GM21576 (cell line): ENCODE measurements around the gene ZNF536.
"Not testable (repeated sequence)": the region's sequence is repeated elsewhere in the genome, so short reads cannot be mapped to it uniquely, and the experiment has no call there.

ENCODE experiments used
- ATAC-seq: cut with Tn5 transposase; IDR thresholded peaks from one replicate; pipeline ENCODE4 v1.9.1; 2021; ENCODE audit warnings: mild to moderate bottlenecking, moderate library complexity; ENCODE audit not compliant: unreplicated experiment

The ZNF536 gene

GRCh38 chr19:30340771-30341561, 31.2 kb upstream of the ZNF536 start:
- ATAC-seq, result no peak

GRCh38 chr19:30341611-30342201, 30.5 kb upstream of the ZNF536 start:
- no peak for ATAC-seq

DNA sequence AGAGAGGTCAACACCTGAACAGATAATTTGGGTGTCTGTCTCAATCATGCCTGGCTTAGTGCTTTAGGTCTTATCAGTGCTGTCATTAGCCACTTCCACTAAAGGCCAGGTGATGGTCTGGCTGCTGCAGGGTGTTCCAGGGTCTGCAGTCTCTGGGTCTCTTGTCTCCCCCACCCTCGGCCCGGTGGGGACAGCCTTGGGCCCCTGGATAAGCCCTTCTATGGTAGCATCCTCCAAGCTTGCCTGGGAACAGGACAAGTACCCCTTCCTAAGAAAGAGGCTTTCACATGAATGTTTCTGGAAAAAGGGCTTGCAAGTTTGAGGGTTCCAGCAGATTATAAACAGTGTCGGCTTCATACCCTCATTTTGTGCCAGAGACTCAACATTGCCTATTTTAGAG, 29.3 kb upstream of the ZNF536 start:
- no peak for ATAC-seq

DNA sequence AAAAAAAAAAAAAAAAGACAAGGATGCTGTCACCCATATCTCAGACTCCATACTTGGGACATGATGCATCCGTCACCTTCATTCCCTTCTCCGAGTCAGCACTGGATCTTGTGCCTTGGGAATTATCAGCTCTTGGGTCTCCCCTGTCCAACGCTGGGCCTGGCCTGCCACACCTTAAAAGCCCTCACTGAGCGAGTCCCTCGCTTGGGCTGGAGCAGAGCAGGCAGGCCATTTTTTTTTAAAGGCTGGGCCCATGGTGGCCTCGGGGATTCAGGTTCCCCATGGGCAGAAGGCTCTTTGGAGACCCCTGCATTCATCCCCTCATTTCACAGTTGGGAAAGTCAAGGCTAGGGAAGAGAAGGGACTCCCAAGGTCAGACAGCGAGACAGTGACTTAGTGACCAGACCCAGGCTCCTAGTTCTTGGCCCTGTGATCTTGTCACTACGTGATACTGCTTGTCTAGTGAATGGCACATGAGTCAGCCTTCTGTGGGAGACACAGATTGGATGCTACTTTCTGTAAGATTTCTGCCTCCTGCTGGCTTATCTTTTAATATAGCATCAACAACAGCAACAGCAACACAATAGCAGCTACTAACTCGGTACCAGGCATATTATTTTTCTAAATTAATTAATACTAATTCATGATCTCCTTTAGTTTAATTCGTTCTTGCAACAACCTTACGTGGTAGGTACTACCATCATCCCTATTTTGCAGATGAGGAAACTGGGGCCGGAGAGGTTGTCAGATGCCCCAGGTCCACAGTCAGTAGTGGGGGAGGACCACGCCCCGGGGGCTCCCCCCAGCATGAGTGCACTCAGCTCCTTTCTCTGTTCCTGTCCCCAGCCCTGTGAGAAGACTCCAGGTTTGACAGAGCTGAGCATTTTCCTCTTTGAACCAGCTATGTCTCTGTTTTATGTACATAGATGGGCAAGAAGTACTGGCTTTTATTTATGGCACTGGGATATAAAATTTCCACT, 27.4 kb upstream of the ZNF536 start:
- ATAC-seq, result no peak

DNA sequence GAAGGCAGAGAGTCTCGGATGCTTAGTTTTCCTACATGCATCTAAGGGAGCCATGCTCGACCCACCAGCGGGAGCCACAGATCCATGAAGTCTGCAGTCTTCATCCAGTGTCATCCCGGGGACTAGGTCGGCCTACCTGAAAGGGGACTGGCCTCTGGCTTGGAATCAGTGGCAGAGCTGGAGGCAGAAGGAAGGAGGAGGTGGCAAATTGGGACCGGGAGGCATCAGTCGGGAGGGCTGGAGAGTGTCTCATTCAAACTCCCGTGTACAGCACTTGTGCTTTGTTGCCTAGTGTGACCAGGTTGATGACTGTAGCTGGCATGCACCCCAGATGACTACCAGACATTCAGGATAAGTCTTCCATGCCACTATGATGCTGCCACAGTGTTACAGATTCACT, 26.5 kb upstream of the ZNF536 start:
- ATAC-seq, result no peak

DNA sequence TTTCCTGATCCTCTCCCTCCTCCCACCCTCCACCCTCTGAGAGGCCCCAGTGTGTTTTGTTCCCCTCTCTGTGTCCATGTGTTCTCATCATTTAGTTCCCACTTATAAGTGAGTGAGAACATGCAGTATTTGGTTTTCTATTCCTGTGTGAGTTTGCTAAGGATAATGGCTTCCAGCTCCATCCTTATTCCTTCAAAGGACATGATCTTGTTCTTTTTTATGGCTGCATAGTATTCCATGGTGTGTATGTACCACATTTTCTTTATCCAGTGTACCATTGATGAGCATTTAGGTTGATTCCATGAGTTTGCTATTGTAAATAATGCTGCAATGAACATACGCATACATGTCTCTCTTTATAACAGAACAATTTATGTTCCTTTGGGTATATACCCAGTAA, 25.7 kb upstream of the ZNF536 start:
- ATAC-seq, result not testable (repeated sequence)

DNA sequence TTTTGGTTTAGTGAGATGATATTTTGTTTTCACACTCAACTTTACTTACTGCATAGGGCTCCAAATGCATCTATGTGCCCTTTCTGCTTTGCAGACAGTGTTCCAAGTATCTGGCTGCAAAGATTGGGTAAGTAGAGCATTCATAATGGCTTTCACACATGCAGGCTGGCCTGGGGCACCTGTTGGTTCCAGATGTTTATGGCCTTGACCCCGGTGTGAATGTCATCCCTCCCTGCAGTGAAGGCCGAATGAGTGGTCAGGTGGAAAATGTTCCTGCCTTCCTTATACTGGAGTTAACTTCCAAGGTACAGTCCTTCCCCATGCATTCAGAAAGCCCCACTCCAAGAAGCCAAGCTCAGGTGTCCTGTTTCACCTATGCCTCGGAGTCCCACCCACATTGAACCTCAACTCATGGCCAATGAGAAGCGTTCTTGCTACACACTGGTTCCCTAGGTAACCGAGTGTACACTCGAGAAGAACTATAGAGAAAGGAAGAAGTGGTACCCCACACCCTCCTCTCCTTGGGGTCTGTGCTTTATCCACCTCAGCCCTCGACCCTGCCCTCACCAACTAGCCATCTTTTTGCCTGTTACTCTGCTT, 23.0 kb upstream of the ZNF536 start:
- ATAC-seq, result no peak

- ATAC-seq, result no peak
Measured at GRCh38 chr19:30350692-30351663, 21.2 kb upstream of the ZNF536 start.

- ATAC-seq, result no peak
Measured at GRCh38 chr19:30351774-30352173, 20.4 kb upstream of the ZNF536 start.

GRCh38 chr19:30353394-30353945, 18.7 kb upstream of the ZNF536 start:
- ATAC-seq, result no peak

GRCh38 chr19:30355586-30355985, 16.6 kb upstream of the ZNF536 start:
- no peak for ATAC-seq

- no peak for ATAC-seq
Measured at GRCh38 chr19:30356951-30357579, 15.1 kb upstream of the ZNF536 start.

GRCh38 chr19:30357580-30357954, 14.6 kb upstream of the ZNF536 start:
- ATAC-seq, result no peak

GRCh38 chr19:30358319-30358718, 13.9 kb upstream of the ZNF536 start:
- no peak for ATAC-seq

- no peak for ATAC-seq
Measured at GRCh38 chr19:30358821-30359580, 13.2 kb upstream of the ZNF536 start.

GRCh38 chr19:30359936-30360335, 12.2 kb upstream of the ZNF536 start:
- ATAC-seq, result no peak

DNA sequence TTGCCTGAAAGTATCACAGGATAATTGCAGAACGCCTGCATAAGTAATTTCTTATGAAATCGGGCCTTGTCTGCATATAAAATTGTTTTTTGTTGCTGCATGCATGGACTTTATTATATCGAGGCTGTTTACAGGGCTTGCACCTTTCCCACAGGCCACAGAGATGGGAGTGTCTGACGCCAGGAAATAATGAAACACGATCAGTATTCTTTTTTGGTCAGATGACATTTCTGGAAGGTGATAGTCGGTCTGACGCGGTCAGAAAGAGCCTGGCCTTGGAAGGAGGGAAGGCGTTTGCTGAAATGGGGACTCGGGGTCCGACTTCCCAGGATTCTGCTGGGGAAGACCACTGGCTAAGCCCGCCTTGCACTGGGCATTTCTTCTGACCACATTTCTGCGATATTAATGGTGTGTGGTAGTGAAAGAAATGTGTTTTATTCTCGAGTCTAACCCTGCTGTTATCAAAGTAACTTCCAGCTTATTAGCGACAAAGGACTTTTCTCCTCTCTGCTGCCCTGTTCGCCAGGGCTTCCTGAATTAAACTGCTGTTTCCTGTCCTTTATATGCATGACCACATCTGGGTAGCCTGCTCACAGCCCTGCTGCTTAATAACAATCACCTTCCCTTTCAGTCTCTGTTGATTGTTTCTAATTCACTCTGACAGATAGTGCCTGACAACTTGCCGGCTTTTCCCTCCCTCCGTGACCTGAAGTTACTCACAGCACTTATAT, 11.6 kb upstream of the ZNF536 start:
- ATAC-seq, result no peak

- ATAC-seq, result no peak
Measured at GRCh38 chr19:30361107-30361447, 11.1 kb upstream of the ZNF536 start.
